Measurements from ENCODE around the gene RPS6KA2. TPM values are rescaled to one million over a fixed set of nuclear protein-coding genes. Genes with fewer than 3 reads are reported as not detected.

Gene RPS6KA2
- 38.1 and 99.8 TPM in 2 replicates for total RNA-seq

GRCh38 chr6:166627033-166627874 lies at the start of gene RPS6KA2:
Gene RPS6KA2 (minus strand): TSS chr6:166627251. CDS start chr6:166627019, 232 bp downstream.

GRCh38 chr6:166586424-166587156 lies 40.5 kb downstream of the RPS6KA2 start, which contains the start of gene RAMACL:
Gene RAMACL (minus strand): TSS chr6:166586678. CDS start chr6:166586477, 201 bp downstream.

GRCh38 chr6:166382933-166383801 lies 243.9 kb downstream of the RPS6KA2 start, which contains the start of gene MPC1:
Gene MPC1 (minus strand): TSS chr6:166382940. CDS start chr6:166382876, 64 bp downstream.

Other genes starting within 250 kb of the RPS6KA2 start
- gene MPC1, start 244.3 kb downstream of the RPS6KA2 start, total RNA-seq = 18.6 and 32.9 TPM in 2 replicates
- gene RAMACL, start 40.6 kb downstream of the RPS6KA2 start, total RNA-seq = 0.43 and 0.95 TPM in 2 replicates

All from bronchial smooth muscle cell (primary cell).